ENCODE measurements around the gene CTNNA2.

- TF ChIP-seq GATA3 (IDR thresholded peaks at IDR 0.05; ENCODE audit: low read depth, low read length), result no peak
- TF ChIP-seq GATA2 (IDR thresholded peaks at IDR 0.05; ENCODE audit: low read depth, low read length), result no peak
Measured at GRCh38 chr2:80248146-80248545, 735.3 kb downstream of the CTNNA2 start.

Measured in SH-SY5Y (cell line).